Uterus (tissue), 2 donors: ENCODE results near the gene UPK1A.

Experiments used
- POLR2A ChIP-seq, 2 donors: fragments of 450-650 bp; IDR thresholded peaks; one replicate each; pipeline ENCODE4 v1.6.1; 2016; ENCODE audit warnings: antibody characterized with exemption in 2 of 2, mild to moderate bottlenecking in 1 of 2, moderate library complexity in 1 of 2
- TF ChIP-seq, protein P1 (sequence below), 4 experiments: fragments of 200-600 bp in 2 of 4; fragments of 450-650 bp in 2 of 4; sonication (generic) in 2 of 4; IDR thresholded peaks; one replicate each; pipeline ENCODE4 v1.5.1; 2016 to 2019; ENCODE audit warnings: antibody characterized with exemption in 4 of 4, mild to moderate bottlenecking in 2 of 4, moderate library complexity in 1 of 4

DNA sequence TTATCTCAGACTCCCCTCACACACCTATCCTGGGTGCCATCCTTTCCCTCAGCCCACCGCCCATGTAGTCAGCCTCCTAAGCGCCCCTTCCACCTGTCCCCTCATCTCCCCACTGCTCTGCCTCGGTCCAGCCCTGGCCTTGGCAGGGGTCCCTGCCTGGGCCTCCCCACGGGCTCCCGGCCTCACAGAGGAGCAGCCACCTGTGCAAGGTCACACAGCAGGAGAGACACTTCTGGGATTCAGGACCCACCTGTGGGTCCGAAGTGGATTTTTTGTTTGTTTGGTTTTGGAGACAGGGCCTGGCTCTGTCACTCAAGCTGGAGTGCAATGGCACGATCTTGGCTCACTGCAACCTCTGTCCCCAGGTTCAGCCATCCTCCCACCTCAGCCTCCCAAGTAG is 713 bp upstream of the UPK1A start:
- TF ChIP-seq, protein P1, sequence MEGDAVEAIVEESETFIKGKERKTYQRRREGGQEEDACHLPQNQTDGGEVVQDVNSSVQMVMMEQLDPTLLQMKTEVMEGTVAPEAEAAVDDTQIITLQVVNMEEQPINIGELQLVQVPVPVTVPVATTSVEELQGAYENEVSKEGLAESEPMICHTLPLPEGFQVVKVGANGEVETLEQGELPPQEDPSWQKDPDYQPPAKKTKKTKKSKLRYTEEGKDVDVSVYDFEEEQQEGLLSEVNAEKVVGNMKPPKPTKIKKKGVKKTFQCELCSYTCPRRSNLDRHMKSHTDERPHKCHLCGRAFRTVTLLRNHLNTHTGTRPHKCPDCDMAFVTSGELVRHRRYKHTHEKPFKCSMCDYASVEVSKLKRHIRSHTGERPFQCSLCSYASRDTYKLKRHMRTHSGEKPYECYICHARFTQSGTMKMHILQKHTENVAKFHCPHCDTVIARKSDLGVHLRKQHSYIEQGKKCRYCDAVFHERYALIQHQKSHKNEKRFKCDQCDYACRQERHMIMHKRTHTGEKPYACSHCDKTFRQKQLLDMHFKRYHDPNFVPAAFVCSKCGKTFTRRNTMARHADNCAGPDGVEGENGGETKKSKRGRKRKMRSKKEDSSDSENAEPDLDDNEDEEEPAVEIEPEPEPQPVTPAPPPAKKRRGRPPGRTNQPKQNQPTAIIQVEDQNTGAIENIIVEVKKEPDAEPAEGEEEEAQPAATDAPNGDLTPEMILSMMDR (IDR thresholded peaks at IDR 0.05), result no peak
- TF ChIP-seq POLR2A (IDR thresholded peaks at IDR 0.05), result no peak
